HEK293T (cell line): ENCODE measurements around the gene PICALM.

Experiments used
- BHLHE40 ChIP-seq: fragments of 450-650 bp; IDR thresholded peaks from 2 replicates; pipeline ENCODE4 v1.6.1; 2016; ENCODE audit warnings: mild to moderate bottlenecking, moderate library complexity, borderline replicate concordance
- ELF4 ChIP-seq: fragments of 450-650 bp; IDR thresholded peaks from 2 replicates; pipeline ENCODE4 v1.6.1; 2017; ENCODE audit warnings: antibody characterized with exemption
- FOXA1 ChIP-seq: fragments of 450-650 bp; IDR thresholded peaks from 2 replicates; pipeline ENCODE4 v1.6.1; 2016; ENCODE audit warnings: mild to moderate bottlenecking
- FOXK2 ChIP-seq: fragments of 450-650 bp; IDR thresholded peaks from 2 replicates; pipeline ENCODE4 v1.6.1; 2016; ENCODE audit warnings: mild to moderate bottlenecking
- FOXM1 ChIP-seq: fragments of 450-650 bp; IDR thresholded peaks from 2 replicates; pipeline ENCODE4 v1.6.1; 2017; ENCODE audit warnings: mild to moderate bottlenecking, borderline replicate concordance
- LEF1 ChIP-seq: fragments of 450-650 bp; IDR thresholded peaks from 2 replicates; pipeline ENCODE4 v1.6.1; 2017; ENCODE audit warnings: mild to moderate bottlenecking, borderline replicate concordance
- SP1 ChIP-seq: fragments of 450-650 bp; IDR thresholded peaks from 2 replicates; pipeline ENCODE4 v1.6.1; 2017
- TARDBP ChIP-seq: fragments of 450-650 bp; IDR thresholded peaks from 2 replicates; pipeline ENCODE4 v1.6.1; 2016
- ZNF384 ChIP-seq: fragments of 450-650 bp; IDR thresholded peaks from 2 replicates; pipeline ENCODE4 v1.6.1; 2016

DNA sequence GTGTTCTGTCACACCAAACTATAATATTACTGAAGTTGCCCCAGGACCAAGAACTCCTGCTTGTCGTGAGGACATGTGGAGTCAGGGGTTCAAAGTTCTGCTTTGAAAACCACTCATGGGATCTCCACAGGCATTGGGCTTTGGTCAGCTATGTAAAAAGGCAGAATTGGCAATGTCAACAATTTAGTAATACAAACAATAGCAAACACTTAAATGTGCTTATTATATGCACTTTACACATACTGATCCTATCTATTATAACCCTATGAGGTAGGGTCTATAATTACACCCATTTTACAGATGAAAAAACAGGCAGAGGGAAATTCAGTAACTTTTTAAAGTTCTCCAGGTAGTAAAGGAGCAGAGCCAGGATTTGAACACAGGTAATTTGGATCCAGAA, 119.1 kb downstream of the PICALM start:
- no peak for TF ChIP-seq LEF1
- no peak for TF ChIP-seq ZNF384
- no peak for TF ChIP-seq BHLHE40
- TF ChIP-seq SP1 = no peak
- no peak for TF ChIP-seq ELF4
- no peak for TF ChIP-seq FOXM1
- TF ChIP-seq TARDBP = no peak
- TF ChIP-seq FOXA1 = no peak
- TF ChIP-seq FOXK2 = no peak
